Stimulated activated CD8-positive, alpha-beta memory T cell treated with anti-CD3 and anti-CD28 coated beads, Interleukin-4, amount 100 ng/mL, for 24 hours (primary cell): ENCODE measurements around the gene TSSK6.

Experiments used
- DNase-seq: peaks from one replicate; pipeline ENCODE4 v3.0.0-alpha.2; 2020; ENCODE audit warnings: low read depth

The TSSK6 gene

DNA sequence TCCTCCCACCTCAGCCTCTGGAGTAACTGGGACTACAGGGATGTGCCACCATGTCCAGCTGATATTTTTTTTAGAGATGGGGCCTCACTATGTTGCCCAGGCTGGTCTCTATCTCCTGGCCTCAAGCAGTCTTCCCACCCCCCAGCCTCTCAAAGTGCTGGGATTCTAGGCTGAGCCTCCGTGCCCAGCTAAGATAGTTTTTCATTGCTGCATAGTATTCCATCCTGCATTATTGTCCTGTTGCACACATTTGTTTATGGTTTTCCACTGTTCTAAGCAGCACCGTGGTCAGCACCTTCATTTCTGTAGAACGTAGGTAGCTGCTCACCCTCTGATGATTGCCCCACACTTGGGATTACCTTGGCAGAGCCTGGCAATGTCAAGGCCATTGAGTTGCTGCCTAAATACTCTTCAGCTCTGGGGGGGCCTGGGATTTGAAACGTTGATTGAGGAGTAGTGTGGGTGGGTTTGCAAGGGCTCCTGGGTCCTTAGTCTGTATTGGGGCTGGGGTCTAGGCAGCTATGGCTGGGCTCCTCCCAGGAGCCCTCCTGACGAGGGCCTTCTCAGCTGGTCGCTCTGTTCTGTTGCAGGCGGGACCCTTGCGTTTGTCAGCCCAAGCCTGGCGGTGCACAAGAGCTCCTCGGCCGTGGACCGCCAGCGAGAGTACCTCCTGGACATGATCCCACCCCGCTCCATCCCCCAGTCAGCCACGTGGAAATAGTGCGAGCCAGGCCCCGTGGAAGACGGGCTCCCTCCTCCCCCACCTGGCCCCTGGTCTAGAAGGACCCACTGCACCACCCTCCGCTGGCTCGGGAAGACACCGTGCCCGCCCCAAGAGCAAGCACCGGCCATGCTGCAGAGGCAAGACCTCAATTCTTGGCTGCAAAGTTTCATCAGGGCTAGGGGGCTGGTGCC lies 10.3 kb downstream of the TSSK6 start:
- DNase-seq: no peak

DNA sequence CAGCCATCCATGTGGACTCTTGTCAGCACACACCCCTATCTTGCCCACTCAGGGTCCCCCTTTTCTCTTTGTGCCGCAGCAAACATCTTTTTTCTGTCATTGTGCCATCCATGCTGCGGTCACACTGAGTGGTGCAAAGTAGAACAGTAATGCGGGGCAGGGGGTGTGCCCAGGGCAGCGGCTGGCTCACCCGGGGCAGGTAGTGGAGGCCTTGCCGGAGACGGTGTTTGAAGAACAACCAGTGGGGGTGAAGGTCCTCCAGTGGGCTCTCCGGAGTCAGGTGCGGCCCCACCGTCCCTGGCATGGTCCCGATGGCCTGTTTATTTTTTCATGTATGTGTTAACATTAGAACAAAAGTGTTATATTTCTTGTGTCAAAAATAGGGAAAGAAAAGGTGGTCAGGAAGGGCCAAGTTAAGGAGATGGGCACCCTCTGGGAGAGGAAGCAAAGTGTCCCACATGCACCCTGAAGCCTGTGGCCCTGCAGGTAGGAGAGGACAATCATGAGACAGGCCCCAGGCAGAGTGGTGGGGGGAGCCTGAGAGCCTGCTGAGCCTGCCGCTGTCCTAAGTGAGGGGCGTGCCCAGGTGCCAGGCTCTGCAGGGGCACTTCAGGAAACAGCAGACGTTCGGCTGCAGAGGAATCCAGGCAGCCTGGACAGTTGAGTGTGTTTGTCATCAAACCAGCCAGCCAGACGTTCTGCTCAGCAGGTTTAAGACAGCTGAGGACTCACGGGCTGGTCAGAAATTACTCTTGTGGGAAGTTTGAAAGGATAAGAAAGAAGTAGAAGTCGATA lies 12.3 kb downstream of the TSSK6 start:
- no peak for DNase-seq

GRCh38 chr19:19502281-19502680 lies 13.1 kb downstream of the TSSK6 start:
- no peak for DNase-seq

- DNase-seq: no peak
These were observed 13.6 kb downstream of the TSSK6 start for GRCh38 chr19:19501798-19502197.

DNA sequence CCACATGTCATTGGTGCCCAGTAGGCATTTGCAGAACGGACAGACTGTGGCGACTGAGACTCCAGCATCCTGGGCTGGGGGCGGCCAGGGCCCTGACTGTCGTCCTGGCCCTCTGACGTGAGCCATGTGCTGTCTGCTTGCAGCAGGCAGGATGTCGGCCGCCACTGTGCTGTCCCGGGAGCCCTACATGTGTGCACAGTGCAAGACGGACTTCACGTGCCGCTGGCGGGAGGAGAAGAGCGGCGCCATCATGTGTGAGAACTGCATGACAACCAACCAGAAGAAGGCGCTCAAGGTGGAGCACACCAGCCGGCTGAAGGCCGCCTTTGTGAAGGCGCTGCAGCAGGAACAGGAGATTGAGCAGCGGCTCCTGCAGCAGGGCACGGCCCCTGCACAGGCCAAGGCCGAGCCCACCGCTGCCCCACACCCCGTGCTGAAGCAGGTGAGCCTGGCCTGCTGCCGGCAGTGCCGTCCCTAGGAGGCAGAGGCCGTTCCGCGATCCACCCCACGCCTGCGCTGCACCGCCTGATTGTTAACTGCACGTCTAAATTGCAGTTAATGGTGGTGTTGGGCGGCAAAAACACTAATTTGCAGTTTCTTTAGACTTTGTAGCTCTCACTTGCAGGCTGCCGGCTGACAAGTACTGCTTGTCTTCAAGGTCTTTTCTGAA lies 14.2 kb downstream of the TSSK6 start:
- DNase-seq: no peak

DNA sequence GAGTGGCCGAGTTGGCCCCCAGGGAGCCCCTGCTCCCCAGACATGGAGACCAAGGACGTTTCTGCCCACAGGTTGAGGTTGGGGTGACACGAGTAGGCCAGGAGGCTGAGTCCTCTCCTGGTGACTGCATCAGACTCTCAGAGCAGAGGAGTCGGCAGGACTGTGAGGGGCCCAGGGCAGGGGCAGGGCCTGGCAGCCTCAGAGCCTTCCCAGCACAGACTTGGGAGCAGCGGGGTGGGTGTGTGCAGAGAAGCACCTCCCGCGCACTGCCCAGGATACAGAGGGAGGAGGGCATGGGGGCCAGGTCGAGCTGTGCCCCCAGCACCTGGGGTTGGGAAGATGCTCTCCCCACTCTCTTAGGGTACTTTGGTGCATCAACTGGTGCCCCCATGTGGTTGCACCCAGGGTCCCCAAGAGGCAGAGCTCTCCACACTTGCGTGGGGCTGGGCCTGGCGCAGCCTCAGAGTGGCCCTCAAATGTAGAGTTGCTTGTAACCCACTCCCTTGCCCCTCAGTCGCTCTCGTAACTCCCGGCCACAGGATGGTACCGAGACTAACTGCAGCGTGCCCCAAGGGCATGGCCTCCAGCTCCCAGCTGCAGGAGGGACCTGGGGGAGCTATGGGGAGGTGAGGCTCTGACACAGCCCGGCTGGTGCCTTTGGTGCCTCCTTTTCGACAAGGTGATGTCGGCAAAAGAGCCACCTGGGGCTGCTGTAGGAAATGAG lies 15.9 kb downstream of the TSSK6 start:
- no peak for DNase-seq

DNA sequence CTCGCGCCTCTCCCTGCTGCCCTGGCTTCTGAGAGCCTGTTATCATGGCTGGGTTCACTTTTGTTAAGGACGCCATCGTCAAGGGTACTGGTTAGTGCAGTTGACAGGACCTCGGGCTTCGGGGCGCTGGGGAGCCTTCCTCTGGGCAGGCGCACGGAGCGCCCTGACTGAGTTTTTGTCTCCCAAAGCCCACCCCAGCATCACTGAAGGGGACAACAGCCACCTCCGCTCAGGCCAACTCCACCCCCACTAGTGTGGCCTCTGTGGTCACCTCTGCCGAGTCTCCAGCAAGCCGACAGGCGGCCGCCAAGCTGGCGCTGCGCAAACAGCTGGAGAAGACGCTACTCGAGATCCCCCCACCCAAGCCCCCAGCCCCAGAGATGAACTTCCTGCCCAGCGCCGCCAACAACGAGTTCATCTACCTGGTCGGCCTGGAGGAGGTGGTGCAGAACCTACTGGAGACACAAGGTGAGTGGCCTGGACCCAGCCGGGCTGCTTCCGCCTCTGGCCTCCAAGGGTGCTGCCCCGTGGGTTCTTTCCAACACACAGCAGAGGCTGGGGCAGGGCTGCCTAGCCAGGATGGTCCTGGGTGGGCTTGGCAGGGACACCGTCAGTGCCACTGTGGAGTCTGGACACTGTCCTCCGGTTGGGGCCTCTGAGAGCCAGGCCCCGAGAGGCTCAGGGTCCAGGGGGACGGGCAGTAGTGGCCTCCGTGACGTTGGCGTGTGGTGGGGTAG lies 16.9 kb downstream of the TSSK6 start:
- DNase-seq: no peak

DNA sequence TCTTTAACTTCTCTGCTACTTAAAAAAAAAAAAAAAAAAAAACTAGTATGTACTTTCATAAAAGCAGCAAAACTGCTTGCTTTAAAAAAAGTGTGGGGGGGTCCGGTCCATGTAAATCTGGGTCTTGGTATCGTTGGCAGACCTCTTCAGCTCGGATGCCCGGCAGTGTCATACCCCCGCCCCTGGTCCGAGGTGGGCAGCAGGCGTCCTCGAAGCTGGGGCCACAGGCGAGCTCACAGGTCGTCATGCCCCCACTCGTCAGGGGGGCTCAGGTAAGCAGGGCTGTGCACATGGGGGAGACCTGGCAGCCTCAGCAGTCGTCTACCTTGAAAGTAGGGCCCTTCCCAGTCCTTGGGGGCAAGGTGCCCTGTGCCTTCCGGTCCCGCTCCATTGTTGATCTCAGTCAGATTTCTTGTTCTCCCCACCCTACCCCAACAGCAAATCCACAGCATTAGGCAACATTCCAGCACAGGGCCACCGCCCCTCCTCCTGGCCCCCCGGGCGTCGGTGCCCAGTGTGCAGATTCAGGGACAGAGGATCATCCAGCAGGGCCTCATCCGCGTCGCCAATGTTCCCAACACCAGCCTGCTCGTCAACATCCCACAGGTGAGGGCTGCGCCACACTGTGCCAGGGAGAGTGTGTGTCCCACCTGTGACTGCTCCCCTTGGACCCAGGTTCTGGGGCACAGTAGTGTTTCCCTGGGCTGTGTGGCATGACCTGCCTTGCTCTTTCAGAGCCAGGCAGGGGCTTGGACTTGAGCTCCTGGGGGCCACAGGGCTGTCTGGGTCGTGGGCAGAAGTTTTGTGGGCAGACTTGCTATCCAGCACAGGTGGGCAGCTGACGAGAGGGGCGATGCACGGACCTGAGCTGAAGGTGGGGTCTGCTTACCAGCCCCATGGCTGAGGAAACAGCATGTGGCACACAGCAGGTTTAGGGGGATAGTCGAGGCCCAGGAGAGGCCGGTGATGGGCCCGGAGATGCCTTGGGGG lies 19.4 kb downstream of the TSSK6 start:
- DNase-seq: no peak

DNA sequence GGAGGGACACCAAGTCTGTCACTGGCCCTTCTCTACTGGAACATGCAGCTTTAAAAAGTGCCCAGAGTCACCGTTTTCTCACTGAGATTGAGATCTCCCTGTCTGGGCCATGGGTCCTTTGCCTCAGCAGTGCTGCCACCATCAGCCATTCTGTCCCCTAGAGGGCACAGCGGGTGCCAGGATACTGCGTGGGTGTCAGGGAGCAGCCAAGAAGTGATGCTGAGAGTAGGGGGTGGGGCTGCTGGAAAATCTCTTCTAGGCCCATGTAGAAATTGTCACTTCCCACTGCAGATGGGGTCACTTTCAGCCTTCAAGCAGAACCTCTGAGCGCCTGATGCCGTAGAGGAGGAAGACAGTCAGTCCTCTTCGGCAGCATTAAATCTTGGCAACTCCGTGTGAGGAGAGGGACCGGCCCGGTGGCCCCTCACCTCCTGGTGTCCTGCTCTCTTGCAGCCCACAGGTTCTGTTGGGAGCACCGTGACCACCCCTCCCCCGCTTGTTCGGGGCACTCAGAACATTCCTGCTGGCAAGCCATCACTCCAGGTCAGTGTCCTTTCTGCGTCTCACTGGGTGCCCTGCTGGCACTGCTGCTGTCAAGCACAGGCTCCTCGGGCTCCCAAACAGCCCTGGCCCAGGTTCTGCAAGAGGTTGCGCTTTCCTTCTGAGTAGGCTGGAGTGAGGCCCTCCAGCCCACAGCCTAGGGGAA lies 21.4 kb downstream of the TSSK6 start:
- DNase-seq: no peak

DNA sequence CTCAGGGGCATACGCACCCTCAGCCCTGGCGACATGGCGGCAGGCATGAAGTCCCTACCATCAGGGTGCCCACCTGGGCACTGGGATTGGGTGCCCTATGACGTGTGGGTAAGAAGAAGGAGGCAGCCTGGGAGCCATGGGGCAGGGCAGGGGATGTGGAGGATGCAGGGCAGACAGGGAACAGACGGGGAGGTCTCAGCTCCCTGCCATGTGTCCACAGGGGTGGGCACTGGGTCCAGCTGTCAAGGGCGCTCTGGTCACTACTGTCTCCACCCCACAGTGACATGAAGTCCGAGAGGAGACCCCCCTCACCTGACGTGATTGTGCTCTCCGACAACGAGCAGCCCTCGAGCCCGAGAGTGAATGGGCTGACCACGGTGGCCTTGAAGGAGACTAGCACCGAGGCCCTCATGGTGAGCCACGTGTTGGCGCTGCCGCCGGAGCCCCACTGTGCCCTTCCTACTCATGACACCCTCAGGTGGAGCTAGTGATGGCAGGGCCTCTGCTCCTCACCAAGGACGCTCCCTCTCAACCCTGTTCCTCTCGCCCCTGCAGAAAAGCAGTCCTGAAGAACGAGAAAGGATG lies 23.2 kb downstream of the TSSK6 start:
- DNase-seq: no peak

DNA sequence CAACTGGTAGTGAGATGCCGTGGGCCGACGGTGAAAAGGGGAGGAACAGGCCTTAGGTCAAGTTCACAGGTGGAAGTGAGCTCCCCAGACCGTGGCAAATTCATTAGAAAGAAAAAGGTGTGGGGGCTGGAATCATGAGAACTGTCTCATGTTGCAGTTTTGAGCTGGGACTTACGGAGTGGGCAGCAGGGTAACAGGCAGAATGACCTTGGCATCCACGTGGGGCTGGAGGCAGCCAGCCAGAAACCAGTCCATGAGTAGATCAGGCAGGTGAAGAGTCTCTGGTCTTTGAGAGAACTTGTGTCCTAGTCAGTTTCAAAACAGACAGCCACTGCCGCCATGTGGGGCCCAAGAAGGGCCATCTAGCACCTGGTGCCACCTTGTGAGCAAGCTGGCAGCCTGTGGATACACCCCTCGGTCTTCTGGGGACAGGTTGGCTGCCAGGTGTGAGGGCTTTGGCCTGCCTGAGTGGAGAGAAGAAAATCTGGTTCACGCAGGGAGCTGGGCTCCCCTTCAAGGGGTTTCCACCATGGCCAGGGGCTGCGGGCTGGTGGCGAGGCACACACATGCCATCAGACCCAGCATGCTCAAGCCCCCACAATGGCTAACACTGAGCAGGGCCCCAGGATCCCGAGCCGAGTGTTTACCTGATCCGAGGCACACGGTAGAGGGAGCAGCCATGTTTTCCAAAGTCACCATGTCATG lies 23.9 kb downstream of the TSSK6 start:
- no peak for DNase-seq

DNA sequence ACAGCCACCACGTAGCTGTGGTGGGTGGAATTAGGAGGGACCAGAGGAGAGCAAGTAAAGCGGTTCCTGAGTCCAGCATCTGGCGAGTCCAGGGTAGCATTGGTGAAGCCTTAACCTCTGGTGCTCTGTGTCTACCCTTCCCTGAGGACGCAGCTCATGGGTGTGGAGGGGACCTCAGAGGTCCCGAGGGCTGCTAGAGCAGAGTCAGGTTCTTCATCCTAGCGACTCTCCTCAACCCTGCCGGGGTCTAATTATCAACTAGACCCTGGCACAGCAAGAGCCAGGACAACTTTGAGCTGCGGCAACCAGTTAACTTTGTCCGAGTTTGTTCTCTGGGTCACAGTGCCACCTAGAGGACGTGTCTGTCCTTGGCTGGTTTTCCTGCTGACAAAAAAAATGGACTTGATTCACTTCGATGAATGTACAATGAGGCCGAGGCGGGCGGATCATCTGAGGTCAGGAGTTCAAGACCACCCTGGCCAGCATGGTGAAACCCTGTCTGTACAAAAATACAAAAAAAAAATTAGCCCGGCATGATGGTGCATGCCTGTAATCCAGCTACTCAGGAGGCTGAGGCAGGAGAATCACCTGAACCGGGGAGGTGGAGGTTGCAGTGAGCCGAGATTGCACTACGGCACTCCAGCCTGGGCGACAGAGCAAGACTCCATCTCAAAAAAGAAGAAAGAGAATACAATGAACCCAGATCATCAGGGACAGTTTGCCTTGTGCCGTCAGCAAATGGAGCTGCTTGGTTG lies 25.0 kb downstream of the TSSK6 start:
- DNase-seq: peak; percentile 60

DNA sequence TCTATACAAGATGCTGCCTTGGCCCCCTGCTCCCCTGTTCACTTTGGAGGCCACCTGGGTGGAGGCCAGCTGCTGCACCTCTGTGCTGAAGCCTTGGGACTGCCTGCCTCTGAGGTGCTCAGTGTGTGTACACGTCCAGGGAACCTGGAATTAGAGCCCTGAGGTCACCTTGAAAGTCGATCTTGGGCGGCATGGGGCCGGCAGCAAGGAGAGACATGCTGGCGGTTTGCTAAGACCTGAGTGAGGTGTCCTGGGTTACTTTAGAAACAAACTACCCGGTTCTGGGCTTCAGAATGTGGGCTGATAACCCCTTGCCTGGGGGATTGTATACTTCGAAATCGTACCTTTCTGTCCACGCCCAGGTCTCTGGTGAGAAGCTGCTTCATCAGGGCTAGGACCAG lies 25.5 kb downstream of the TSSK6 start:
- DNase-seq: no peak

GRCh38 chr19:19488875-19489690 lies 26.3 kb downstream of the TSSK6 start:
- peak; percentile 68 for DNase-seq

DNA sequence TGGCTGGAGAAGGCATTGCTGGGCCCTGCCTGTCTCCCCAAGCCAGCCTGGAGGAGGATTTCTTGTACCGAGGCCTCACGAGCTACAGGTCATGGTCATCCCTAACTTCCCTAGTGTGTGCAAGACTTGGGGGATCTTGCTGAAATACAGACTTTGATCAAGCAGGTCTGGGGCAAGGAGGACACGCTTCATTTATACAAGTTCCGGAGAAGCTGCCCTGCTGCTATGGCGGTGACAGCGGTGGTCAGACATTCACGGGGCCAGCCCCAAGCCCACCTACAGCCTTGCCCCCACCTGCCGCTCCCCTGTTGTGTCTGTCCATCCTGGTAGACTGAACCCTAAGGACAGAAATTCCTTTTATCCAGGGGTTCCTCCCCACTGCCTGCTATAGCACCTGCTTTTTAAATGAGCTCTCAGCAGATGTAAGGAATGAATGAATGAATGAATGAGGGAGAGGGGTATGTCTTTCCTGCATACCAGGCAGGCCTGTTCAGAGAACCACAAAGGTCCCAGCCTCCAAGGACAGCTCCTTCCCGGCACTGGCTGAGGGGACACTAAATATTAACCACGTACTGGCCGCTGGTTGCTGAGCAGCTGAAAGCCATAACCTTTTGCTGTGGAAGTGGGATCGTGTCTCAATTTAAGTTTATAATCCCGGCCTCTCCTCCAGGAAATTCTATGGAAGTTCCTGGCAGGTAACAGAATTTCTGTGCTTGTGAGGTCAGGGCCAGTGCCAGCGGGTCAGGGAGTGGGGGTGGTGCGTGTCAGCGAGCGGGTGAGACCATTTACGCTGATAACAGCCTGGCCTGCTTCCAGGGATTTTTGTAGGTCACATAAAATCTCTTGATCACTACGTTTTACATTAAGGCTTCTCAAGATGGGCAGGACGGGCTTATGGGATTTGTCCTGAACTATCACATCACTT lies 27.1 kb downstream of the TSSK6 start:
- no peak for DNase-seq
